ENCODE measurements around the gene NPAS3.

GRCh38 chr14:33846100-33846824 lies 907.6 kb downstream of the NPAS3 start:
- TF ChIP-seq, protein P1, sequence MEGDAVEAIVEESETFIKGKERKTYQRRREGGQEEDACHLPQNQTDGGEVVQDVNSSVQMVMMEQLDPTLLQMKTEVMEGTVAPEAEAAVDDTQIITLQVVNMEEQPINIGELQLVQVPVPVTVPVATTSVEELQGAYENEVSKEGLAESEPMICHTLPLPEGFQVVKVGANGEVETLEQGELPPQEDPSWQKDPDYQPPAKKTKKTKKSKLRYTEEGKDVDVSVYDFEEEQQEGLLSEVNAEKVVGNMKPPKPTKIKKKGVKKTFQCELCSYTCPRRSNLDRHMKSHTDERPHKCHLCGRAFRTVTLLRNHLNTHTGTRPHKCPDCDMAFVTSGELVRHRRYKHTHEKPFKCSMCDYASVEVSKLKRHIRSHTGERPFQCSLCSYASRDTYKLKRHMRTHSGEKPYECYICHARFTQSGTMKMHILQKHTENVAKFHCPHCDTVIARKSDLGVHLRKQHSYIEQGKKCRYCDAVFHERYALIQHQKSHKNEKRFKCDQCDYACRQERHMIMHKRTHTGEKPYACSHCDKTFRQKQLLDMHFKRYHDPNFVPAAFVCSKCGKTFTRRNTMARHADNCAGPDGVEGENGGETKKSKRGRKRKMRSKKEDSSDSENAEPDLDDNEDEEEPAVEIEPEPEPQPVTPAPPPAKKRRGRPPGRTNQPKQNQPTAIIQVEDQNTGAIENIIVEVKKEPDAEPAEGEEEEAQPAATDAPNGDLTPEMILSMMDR (IDR thresholded peaks at IDR 0.05): no peak
- TF ChIP-seq POLR2A (IDR thresholded peaks at IDR 0.05): no peak
